K562 (cell line): ENCODE data around the gene CNKSR1. TPM values are rescaled to one million over a fixed set of nuclear protein-coding genes. Genes with fewer than 3 reads are reported as not detected.

Experiments used
- ATF7 ChIP-seq: fragments of 450-650 bp; IDR thresholded peaks from 2 replicates; pipeline ENCODE4 v1.7.1; 2014; ENCODE audit warnings: mild to moderate bottlenecking, moderate library complexity
- COPS2 ChIP-seq: fragments of 450-650 bp; conservative IDR thresholded peaks from 2 replicates; pipeline ENCODE4 v1.6.1; 2016; ENCODE audit warnings: mild to moderate bottlenecking, moderate library complexity
- DLX4 ChIP-seq: fragments of 250-450 bp; sonication (Bioruptor Pico); IDR thresholded peaks from 2 replicates; pipeline ENCODE4 v1.6.1; 2021; ENCODE audit warnings: mild to moderate bottlenecking
- FOXP1 ChIP-seq: sonication (generic); formaldehyde crosslinking; IDR thresholded peaks from 2 replicates; pipeline ENCODE4 v1.8.0; 2022; ENCODE audit warnings: mild to moderate bottlenecking, missing genetic modification reagents
- HIVEP1 ChIP-seq: fragments of 250-450 bp; sonication (Bioruptor Pico); IDR thresholded peaks from 2 replicates; pipeline ENCODE4 v1.4.0; 2020; ENCODE audit warnings: mild to moderate bottlenecking
- KDM4B ChIP-seq, 2 experiments: fragments of 450-650 bp in 1 of 2; sonication (generic) in 1 of 2; IDR thresholded peaks; 2 replicates each; pipeline ENCODE4 v1.6.1; 2016 to 2017; ENCODE audit warnings: borderline replicate concordance in 2 of 2, antibody characterized with exemption in 1 of 2, low read depth in 1 of 2, mild to moderate bottlenecking in 1 of 2
- KDM5B ChIP-seq: fragments of 200-600 bp; sonication (generic); IDR thresholded peaks from 2 replicates; pipeline ENCODE4 v1.6.1; 2012; ENCODE audit warnings: low read depth, mild to moderate bottlenecking, moderate library complexity, low read length, control low read depth, inconsistent platforms; ENCODE audit not compliant: insufficient replicate concordance
- MEF2A ChIP-seq: IDR thresholded peaks from 2 replicates; pipeline ENCODE4 v1.6.1; 2011; ENCODE audit warnings: low read depth, mild to moderate bottlenecking, low read length, moderate library complexity; ENCODE audit not compliant: control insufficient read depth
- MLX ChIP-seq, 2 experiments: fragments of 450-650 bp in 1 of 2; sonication (generic) in 1 of 2; formaldehyde crosslinking; conservative IDR thresholded peaks; 2 replicates each; pipeline versions ENCODE4 v1.4.0 to v1.8.1; 2020 to 2022; ENCODE audit warnings: mild to moderate bottlenecking in 1 of 2, missing genetic modification reagents in 1 of 2
- SMAD1 ChIP-seq: fragments of 150-350 bp; IDR thresholded peaks from 2 replicates; pipeline ENCODE4 v1.6.1; 2014; ENCODE audit warnings: low read length, low read depth; ENCODE audit not compliant: partially characterized antibody
- SRSF3 ChIP-seq: fragments of 200-400 bp; formaldehyde crosslinking; IDR thresholded peaks from 2 replicates; pipeline ENCODE4 v1.6.1; 2016; ENCODE audit warnings: mild to moderate bottlenecking, low read length, moderate library complexity; ENCODE audit not compliant: insufficient read depth
- SUPT5H ChIP-seq: fragments of 450-650 bp; IDR thresholded peaks from 2 replicates; pipeline ENCODE4 v1.6.1; 2016
- UBTF ChIP-seq, 2 experiments: IDR thresholded peaks; 2 replicates each; pipeline ENCODE4 v1.6.1; 2012; ENCODE audit warnings: improper control_type of control experiment in 2 of 2, low read depth in 2 of 2, low read length in 2 of 2, borderline replicate concordance in 1 of 2
- ZBTB11 ChIP-seq, 3 experiments: fragments of 200-800 bp in 1 of 3; fragments of 250-450 bp in 1 of 3; fragments of 450-650 bp in 1 of 3; sonication (Bioruptor Pico) in 1 of 3; sonication (Bioruptor generic) in 1 of 3; formaldehyde crosslinking in 1 of 3; IDR thresholded peaks; 2 replicates each; pipeline versions ENCODE4 v1.6.1 to v1.8.0; 2016 to 2022; ENCODE audit warnings: mild to moderate bottlenecking in 2 of 3, missing genetic modification characterization in 2 of 3, missing compliant biosample characterization in 1 of 3, moderate library complexity in 1 of 3
- ZNF224 ChIP-seq: sonication (generic); formaldehyde crosslinking; IDR thresholded peaks from 2 replicates; pipeline ENCODE4 v1.8.0; 2022; ENCODE audit warnings: mild to moderate bottlenecking, missing genetic modification reagents
- ZNF395 ChIP-seq: fragments of 200-800 bp; sonication (Bioruptor generic); IDR thresholded peaks from 2 replicates; pipeline ENCODE4 v1.6.1; 2017; ENCODE audit warnings: missing genetic modification characterization, missing compliant biosample characterization
- ZNF41 ChIP-seq: fragments of 250-450 bp; sonication (Bioruptor Pico); conservative IDR thresholded peaks from 2 replicates; pipeline ENCODE4 v1.4.0; 2020; ENCODE audit warnings: mild to moderate bottlenecking
- polyA plus RNA-seq, 8 experiments: library from polyadenylated mRNA; depleted of rRNA in 4 of 8; stranded (reverse) in 5 of 8; unstranded in 3 of 8; fragments of >200 nt; fragmentation: Nextera tagmentation in 2 of 8; fragmentation: Illumina TruSeq in 1 of 8; extraction: Ambion mirVana in 2 of 8; extraction: Trizol in 1 of 8; gene quantifications; 2 replicates each; pipeline versions ENCODE4 v1.2.1 to v1.2.3, GENCODE V29; 2011 to 2014; ENCODE audit warnings: inconsistent platforms in 1 of 8, missing spikeins in 1 of 8
- total RNA-seq, 7 experiments: library from RNA; depleted of rRNA in 6 of 7; stranded (reverse); fragments of >200 nt in 6 of 7; fragmentation: Illumina TruSeq in 2 of 7; extraction: Trizol in 2 of 7; gene quantifications; 2 replicates each; pipeline versions ENCODE4 v1.2.1 to v1.2.3, GENCODE V29; 2011 to 2021; ENCODE audit warnings: low replicate concordance in 1 of 7

The CNKSR1 gene
- total and polyA plus RNA-seq, 9 of the 15 experiments (the other 6 are each of a cell fraction or from before 2014, with no cell fraction given), result 0.03 to 2.8 (median 1.1) TPM

- TF ChIP-seq ZBTB11 (CRISPR knock-in tag; IDR thresholded peaks at IDR 0.05) (0 out of 6 replicates have a peak, but pooled peaks of 1 of the 3 experiments have one; percentile 5), ZNF395 (peak; percentile 64; the same call in 1 of the 2 replicates), ZNF41 (CRISPR knock-in tag) (peak; percentile 51; the same call in 1 of the 2 replicates), DLX4 (CRISPR knock-in tag) (no peak), MLX (CRISPR knock-in tag; conservative IDR thresholded peaks at IDR 0.05) (no peak), SMAD1 (peak; percentile 55), KDM4B (IDR thresholded peaks at IDR 0.05; ENCODE audit: borderline replicate concordance in 2 of 2, low read depth in 1 of 2) (0 out of 4 replicates have a peak, but pooled peaks of 1 of the 2 experiments have one; percentile 29), SUPT5H (peak; percentile 98), COPS2 (no peak), KDM5B (peak; percentile 95), ATF7 (peak; percentile 87), SRSF3 (0 out of 2 replicates have a peak, but pooled peaks have one; percentile 30), FOXP1 (peak; percentile 76; the same call in 1 of the 2 replicates), UBTF (IDR thresholded peaks at IDR 0.05; ENCODE audit: borderline replicate concordance in 1 of 2, low read depth in 2 of 2, low read length in 2 of 2) (peak; percentile 23 to 78; a peak in 1 of 4 replicates), MEF2A (no peak), ZNF224 (CRISPR knock-in tag) (no peak), HIVEP1 (CRISPR knock-in tag) (peak; percentile 80; the same call in 1 of the 2 replicates)
Measured at GRCh38 chr1:26233903-26234643, 56.8 kb downstream of the CNKSR1 start, which contains the start of gene CEP85 (continued).
